Measurements from ENCODE around the gene KTN1. TPM values are rescaled to one million over a fixed set of nuclear protein-coding genes. Genes with fewer than 3 reads are reported as not detected.

Gene KTN1
- total RNA-seq, 1 experiment from 2014 or later, result 55.8 TPM

GRCh38 chr14:55650992-55651391 lies 71.0 kb downstream of the KTN1 start:
- peaks cover 9% of the 10 kb centered on the region for H3K36me3 ChIP-seq (replicated peaks; ENCODE audit: control insufficient read depth, insufficient read depth, low read length)
- DNase-seq, result no peak
- H3K4me3 ChIP-seq (ENCODE audit: insufficient read depth, low read depth, low read length), result no peak overlapping the region

GRCh38 chr14:55654243-55654642 lies 74.2 kb downstream of the KTN1 start:
- no peak for DNase-seq
- no peak overlapping the region for H3K4me3 ChIP-seq (ENCODE audit: insufficient read depth, low read depth, low read length)
- H3K27me3 ChIP-seq (ENCODE audit: control insufficient read depth, insufficient read depth, low read length), result no peaks in the 10 kb centered on the region
- peaks cover 8% of the 10 kb centered on the region for H3K36me3 ChIP-seq (replicated peaks; ENCODE audit: control insufficient read depth, insufficient read depth, low read length)

More at GRCh38 chr14:55650992-55651391, 71.0 kb downstream of the KTN1 start:
- H3K27me3 ChIP-seq (ENCODE audit: control insufficient read depth, insufficient read depth, low read length), result no peaks in the 10 kb centered on the region

- Histone ChIP-seq H3K27me3 (ENCODE audit: control insufficient read depth, insufficient read depth, low read length) (no peaks in the 10 kb centered on the region), H3K4me3 (ENCODE audit: insufficient read depth, low read depth, low read length) (no peak overlapping the region), H3K36me3 (replicated peaks; ENCODE audit: control insufficient read depth, insufficient read depth, low read length) (peaks cover 3% of the 10 kb centered on the region)
- DNase-seq, result no peak
Observed at GRCh38 chr14:55661029-55661428, 81.0 kb downstream of the KTN1 start.

- DNase-seq, result no peak
- Histone ChIP-seq H3K27me3 (ENCODE audit: control insufficient read depth, insufficient read depth, low read length) (no peaks in the 10 kb centered on the region), H3K36me3 (replicated peaks; ENCODE audit: control insufficient read depth, insufficient read depth, low read length) (peaks cover 3% of the 10 kb centered on the region)
Observed at GRCh38 chr14:55662752-55663151, 82.7 kb downstream of the KTN1 start.

GRCh38 chr14:55665067-55665675 lies 85.2 kb downstream of the KTN1 start:
- Histone ChIP-seq H3K36me3 (replicated peaks; ENCODE audit: control insufficient read depth, insufficient read depth, low read length) (peaks cover 3% of the 10 kb centered on the region), H3K4me3 (ENCODE audit: insufficient read depth, low read depth, low read length) (no peak overlapping the region), H3K27me3 (ENCODE audit: control insufficient read depth, insufficient read depth, low read length) (no peaks in the 10 kb centered on the region)
- no peak for DNase-seq

More at GRCh38 chr14:55662752-55663151, 82.7 kb downstream of the KTN1 start:
- no peak overlapping the region for H3K4me3 ChIP-seq (ENCODE audit: insufficient read depth, low read depth, low read length)

- Histone ChIP-seq H3K36me3 (replicated peaks; ENCODE audit: control insufficient read depth, insufficient read depth, low read length) (peaks cover 5% of the 10 kb centered on the region), H3K27me3 (ENCODE audit: control insufficient read depth, insufficient read depth, low read length) (no peaks in the 10 kb centered on the region), H3K4me3 (ENCODE audit: insufficient read depth, low read depth, low read length) (no peak overlapping the region)
- no peak for DNase-seq
Observed at GRCh38 chr14:55667801-55668200, 87.8 kb downstream of the KTN1 start.

- peaks cover 8% of the 10 kb centered on the region for H3K36me3 ChIP-seq (replicated peaks; ENCODE audit: control insufficient read depth, insufficient read depth, low read length)
- no peak overlapping the region for H3K4me3 ChIP-seq (ENCODE audit: insufficient read depth, low read depth, low read length)
- no peaks in the 10 kb centered on the region for H3K27me3 ChIP-seq (ENCODE audit: control insufficient read depth, insufficient read depth, low read length)
- no peak for DNase-seq
Observed at GRCh38 chr14:55671641-55672040, 91.6 kb downstream of the KTN1 start.

GRCh38 chr14:55673048-55673447 lies 93.0 kb downstream of the KTN1 start:
- DNase-seq, result no peak
- Histone ChIP-seq H3K27me3 (ENCODE audit: control insufficient read depth, insufficient read depth, low read length) (no peaks in the 10 kb centered on the region), H3K36me3 (replicated peaks; ENCODE audit: control insufficient read depth, insufficient read depth, low read length) (peaks cover 8% of the 10 kb centered on the region), H3K4me3 (ENCODE audit: insufficient read depth, low read depth, low read length) (no peak overlapping the region)

GRCh38 chr14:55681096-55681495 lies 101.1 kb downstream of the KTN1 start:
- DNase-seq, result no peak
- Histone ChIP-seq H3K36me3 (replicated peaks; ENCODE audit: control insufficient read depth, insufficient read depth, low read length) (peaks cover 6% of the 10 kb centered on the region), H3K4me3 (ENCODE audit: insufficient read depth, low read depth, low read length) (no peak overlapping the region), H3K27me3 (ENCODE audit: control insufficient read depth, insufficient read depth, low read length) (no peaks in the 10 kb centered on the region)

- no peak overlapping the region for H3K4me3 ChIP-seq (ENCODE audit: insufficient read depth, low read depth, low read length)
- H3K36me3 ChIP-seq (replicated peaks; ENCODE audit: control insufficient read depth, insufficient read depth, low read length), result peaks cover 2% of the 10 kb centered on the region; the same call in 1 of the 2 replicates
- H3K27me3 ChIP-seq (ENCODE audit: control insufficient read depth, insufficient read depth, low read length), result no peaks in the 10 kb centered on the region
- DNase-seq, result no peak
Observed at GRCh38 chr14:55684956-55685584, 105.1 kb downstream of the KTN1 start.

- no peak overlapping the region for H3K4me3 ChIP-seq (ENCODE audit: insufficient read depth, low read depth, low read length)
- H3K36me3 ChIP-seq (replicated peaks; ENCODE audit: control insufficient read depth, insufficient read depth, low read length), result no peaks in the 10 kb centered on the region; the same call in 1 of the 2 replicates
- H3K27me3 ChIP-seq (ENCODE audit: control insufficient read depth, insufficient read depth, low read length), result no peaks in the 10 kb centered on the region
- no peak for DNase-seq
Observed at GRCh38 chr14:55686713-55687112, 106.7 kb downstream of the KTN1 start.

- Histone ChIP-seq H3K4me3 (ENCODE audit: insufficient read depth, low read depth, low read length) (no peak overlapping the region), H3K36me3 (replicated peaks; ENCODE audit: control insufficient read depth, insufficient read depth, low read length) (no peaks in the 10 kb centered on the region; the same call in 1 of the 2 replicates)
- DNase-seq, result no peak
Observed at GRCh38 chr14:55688566-55688965, 108.6 kb downstream of the KTN1 start.

GRCh38 chr14:55689981-55690871 lies 110.2 kb downstream of the KTN1 start:
- Histone ChIP-seq H3K27me3 (ENCODE audit: control insufficient read depth, insufficient read depth, low read length) (no peaks in the 10 kb centered on the region), H3K4me3 (ENCODE audit: insufficient read depth, low read depth, low read length) (no peak overlapping the region), H3K36me3 (replicated peaks; ENCODE audit: control insufficient read depth, insufficient read depth, low read length) (no peaks in the 10 kb centered on the region; the same call in 1 of the 2 replicates)
- DNase-seq, result no peak

More at GRCh38 chr14:55688566-55688965, 108.6 kb downstream of the KTN1 start:
- no peaks in the 10 kb centered on the region for H3K27me3 ChIP-seq (ENCODE audit: control insufficient read depth, insufficient read depth, low read length)

GRCh38 chr14:55691659-55692058 lies 111.7 kb downstream of the KTN1 start:
- no peak overlapping the region for H3K4me3 ChIP-seq (ENCODE audit: insufficient read depth, low read depth, low read length)
- H3K27me3 ChIP-seq (ENCODE audit: control insufficient read depth, insufficient read depth, low read length), result no peaks in the 10 kb centered on the region
- DNase-seq, result no peak
- H3K36me3 ChIP-seq (replicated peaks; ENCODE audit: control insufficient read depth, insufficient read depth, low read length), result no peaks in the 10 kb centered on the region

Data from H7 (cell line).